H9 (cell line): ENCODE measurements around the gene SMU1. TPM values are rescaled to one million over a fixed set of nuclear protein-coding genes. Genes with fewer than 3 reads are reported as not detected.

ENCODE experiments used
- DNase-seq: peaks from one replicate; pipeline ENCODE4 v3.0.0-alpha.2; 2017
- H2AFZ ChIP-seq: one replicate; pipeline ENCODE4 v1.6.1; 2013; ENCODE audit warnings: mild to moderate bottlenecking, low read length, control low read depth, moderate library complexity
- H2AK5ac ChIP-seq: 2 replicates; pipeline ENCODE4 v1.6.1; 2013; ENCODE audit warnings: low read length, control low read depth, mixed read lengths; ENCODE audit not compliant: insufficient read length
- H2BK120ac ChIP-seq: one replicate; pipeline ENCODE4 v1.6.1; 2013; ENCODE audit warnings: low read depth, mild to moderate bottlenecking, low read length, control low read depth, inconsistent platforms; ENCODE audit not compliant: poor library complexity, severe bottlenecking
- H2BK12ac ChIP-seq: 2 replicates; pipeline ENCODE4 v1.6.1; 2013; ENCODE audit warnings: low read length, control low read depth, mixed read lengths, low read depth; ENCODE audit not compliant: insufficient read length
- H2BK15ac ChIP-seq: 2 replicates; pipeline ENCODE4 v1.6.1; 2013; ENCODE audit warnings: low read depth, low read length, control low read depth
- H2BK20ac ChIP-seq: one replicate; pipeline ENCODE4 v1.6.1; 2013; ENCODE audit warnings: low read depth, mild to moderate bottlenecking, low read length, control low read depth, inconsistent platforms; ENCODE audit not compliant: poor library complexity, severe bottlenecking
- H2BK5ac ChIP-seq: 2 replicates; pipeline ENCODE4 v1.6.1; 2013; ENCODE audit warnings: low read length, control low read depth, mixed read lengths; ENCODE audit not compliant: insufficient read length
- H3K14ac ChIP-seq: 2 replicates; pipeline ENCODE4 v1.6.1; 2013; ENCODE audit warnings: low read length, control low read depth; ENCODE audit not compliant: insufficient read depth
- H3K18ac ChIP-seq: 2 replicates; pipeline ENCODE4 v1.6.1; 2013; ENCODE audit warnings: low read depth, mild to moderate bottlenecking, mixed read lengths, low read length, control low read depth; ENCODE audit not compliant: insufficient read length
- H3K23ac ChIP-seq: 2 replicates; pipeline ENCODE4 v1.6.1; 2013; ENCODE audit warnings: low read length, control low read depth, mixed read lengths, low read depth; ENCODE audit not compliant: insufficient read length
- H3K23me2 ChIP-seq: 2 replicates; pipeline ENCODE4 v1.6.1; 2013; ENCODE audit warnings: low read depth, mild to moderate bottlenecking, mixed read lengths, low read length, control low read depth; ENCODE audit not compliant: insufficient read length, poor library complexity, severe bottlenecking
- H3K27ac ChIP-seq: 2 replicates; pipeline ENCODE4 v1.5.1; 2013; ENCODE audit warnings: low read length, control low read depth, mixed read lengths, low read depth; ENCODE audit not compliant: insufficient read length
- H3K27me3 ChIP-seq: 2 replicates; pipeline ENCODE4 v1.6.1; 2013; ENCODE audit warnings: low read length, control low read depth, inconsistent platforms; ENCODE audit not compliant: insufficient read depth
- H3K4ac ChIP-seq: 2 replicates; pipeline ENCODE4 v1.6.1; 2013; ENCODE audit warnings: low read depth, mild to moderate bottlenecking, control low read depth, inconsistent platforms, low read length, moderate library complexity
- H3K4me1 ChIP-seq: 2 replicates; pipeline ENCODE4 v1.6.1; 2013; ENCODE audit warnings: low read length, control low read depth, inconsistent platforms; ENCODE audit not compliant: insufficient read depth
- H3K4me2 ChIP-seq: 2 replicates; pipeline ENCODE4 v1.6.1; 2013; ENCODE audit warnings: low read length, control low read depth, mixed read lengths; ENCODE audit not compliant: insufficient read length, insufficient read depth
- H3K56ac ChIP-seq: 2 replicates; pipeline ENCODE4 v1.6.1; 2013; ENCODE audit warnings: low read depth, mild to moderate bottlenecking, mixed read lengths, low read length, control low read depth; ENCODE audit not compliant: insufficient read length
- H3K79me1 ChIP-seq: 2 replicates; pipeline ENCODE4 v1.6.1; 2013; ENCODE audit warnings: low read depth, mild to moderate bottlenecking, moderate library complexity, low read length, control low read depth, inconsistent platforms; ENCODE audit not compliant: insufficient read depth, poor library complexity, severe bottlenecking
- H3K79me2 ChIP-seq: 2 replicates; pipeline ENCODE4 v1.6.1; 2013; ENCODE audit warnings: low read length, control low read depth, inconsistent platforms; ENCODE audit not compliant: insufficient read depth
- H3K9ac ChIP-seq: 2 replicates; pipeline ENCODE4 v1.6.1; 2013; ENCODE audit warnings: low read length, control low read depth, mixed read lengths; ENCODE audit not compliant: insufficient read length; ENCODE audit errors: extremely low read depth
- H3K9me3 ChIP-seq: one replicate; pipeline ENCODE4 v1.6.1; 2013; ENCODE audit warnings: low read depth, low read length, inconsistent platforms; ENCODE audit not compliant: control insufficient read depth
- H3T11ph ChIP-seq: one replicate; pipeline ENCODE4 v1.6.1; 2013; ENCODE audit warnings: mild to moderate bottlenecking, low read length, control low read depth, inconsistent platforms
- H4K20me1 ChIP-seq: one replicate; pipeline ENCODE4 v1.6.1; 2013; ENCODE audit not compliant: control insufficient read depth, insufficient read length, insufficient read depth
- H4K5ac ChIP-seq: 2 replicates; pipeline ENCODE4 v1.6.1; 2013; ENCODE audit warnings: low read depth, mild to moderate bottlenecking, mixed read lengths, low read length, control low read depth; ENCODE audit not compliant: insufficient read length
- H4K8ac ChIP-seq: replicated peaks from 2 replicates; pipeline ENCODE4 v1.6.1; 2013; ENCODE audit warnings: low read length, control low read depth, mixed read lengths, low read depth; ENCODE audit not compliant: insufficient read length
- H4K91ac ChIP-seq: 2 replicates; pipeline ENCODE4 v1.6.1; 2013; ENCODE audit warnings: low read depth, mild to moderate bottlenecking, moderate library complexity, mixed read lengths, low read length, control low read depth; ENCODE audit not compliant: insufficient read length
- H3K27ac Mint-ChIP-seq, 3 experiments: 2 replicates in 2 of 3; 3 replicates in 1 of 3; pipeline ENCODE4 v1.8.0; 2020 to 2021; ENCODE audit warnings: mixed read lengths in 3 of 3, mild to moderate bottlenecking in 1 of 3, moderate library complexity in 1 of 3
- H3K27me3 Mint-ChIP-seq: 2 replicates; pipeline ENCODE4 v1.8.0; 2021; ENCODE audit warnings: low read depth, mild to moderate bottlenecking, moderate library complexity, mixed read lengths
- H3K36me3 Mint-ChIP-seq, 3 experiments: 2 replicates in 2 of 3; 3 replicates in 1 of 3; pipeline ENCODE4 v1.8.0; 2020 to 2021; ENCODE audit warnings: low read depth in 3 of 3, mixed read lengths in 3 of 3; ENCODE audit not compliant: insufficient read depth in 1 of 3
- H3K4me1 Mint-ChIP-seq, 2 experiments: 2 replicates each; pipeline ENCODE4 v1.8.0; 2020; ENCODE audit warnings: mixed read lengths in 2 of 2
- H3K4me3 Mint-ChIP-seq, 2 experiments: 2 replicates in 1 of 2; 3 replicates in 1 of 2; pipeline ENCODE4 v1.8.0; 2020 to 2021; ENCODE audit warnings: mild to moderate bottlenecking in 2 of 2, mixed read lengths in 2 of 2, moderate library complexity in 1 of 2
- H3K9me3 Mint-ChIP-seq, 2 experiments: 2 replicates in 1 of 2; 3 replicates in 1 of 2; pipeline ENCODE4 v1.8.0; 2020; ENCODE audit warnings: mild to moderate bottlenecking in 2 of 2, mixed read lengths in 2 of 2, moderate library complexity in 1 of 2
- CTCF ChIP-seq: fragments of 200-600 bp; sonication (generic); conservative IDR thresholded peaks from 3 replicates; pipeline ENCODE4 v1.8.0; 2021; ENCODE audit warnings: antibody characterized with exemption, mild to moderate bottlenecking
- WGBS: extraction: QIAGEN DNeasy Blood & Tissue Kit; methylation state at CpG from one replicate; pipeline ENCODE4 v1.1.7; 2013; ENCODE audit warnings: missing lambda C conversion rate, low lambda C conversion rate, mixed read lengths; ENCODE audit not compliant: insufficient read length; ENCODE audit errors: extremely low coverage; 5-methylcytosine and 5-hydroxymethylcytosine counted together
- total RNA-seq: library from RNA; stranded (reverse); gene quantifications from 2 replicates; pipeline ENCODE4 v1.2.1, GENCODE V29; 2021

SMU1 gene
- total RNA-seq, 1 experiment from 2014 or later, result 26.9 TPM

- Mint-ChIP-seq H3K4me3 (no peak overlapping the region), H3K36me3 (no peaks in the 10 kb centered on the region), H3K9me3 (no peaks in the 10 kb centered on the region), H3K27me3 (no peaks in the 10 kb centered on the region; the same call in 1 of the 2 replicates), H3K27ac (no peak overlapping the region), H3K4me1 (peaks cover 23 to 27% of the 10 kb centered on the region in 2 experiments)
- Histone ChIP-seq H4K20me1 (no peaks in the 10 kb centered on the region), H3K4me2 (no peak overlapping the region), H3K79me1 (no peaks in the 10 kb centered on the region), H2BK5ac (no peak overlapping the region), H2BK20ac (no peak overlapping the region), H4K8ac (no peak overlapping the region), H3K27me3 (no peaks in the 10 kb centered on the region), H2BK12ac (no peak overlapping the region), H3K79me2 (no peaks in the 10 kb centered on the region), H3K14ac (no peak overlapping the region), H4K5ac (no peak overlapping the region), H2BK15ac (no peak overlapping the region), H4K91ac (no peak overlapping the region), H3K4ac (no peak overlapping the region), H3K9me3 (no peaks in the 10 kb centered on the region), H3K23me2 (no peaks in the 10 kb centered on the region), H2AK5ac (no peak overlapping the region), H3K56ac (no peak overlapping the region), H3K23ac (no peak overlapping the region), H3K18ac (no peak overlapping the region), H3T11ph (no peak overlapping the region), H3K4me1 (no peaks in the 10 kb centered on the region; the same call in 1 of the 2 replicates), H3K27ac (no peak overlapping the region), H2BK120ac (no peak overlapping the region), H2AFZ (no peak overlapping the region), H3K9ac (no peak overlapping the region)
- no peak for DNase-seq
- no peak for TF ChIP-seq CTCF
- WGBS, result no CpG with 5 or more reads among the region's 1 CpG
Observed at GRCh38 chr9:33105959-33106358, 29.5 kb upstream of the SMU1 start.
